ENCODE measurements around the gene KCNJ6.

GRCh38 chr21:37654596-37654995 lies 261.7 kb downstream of the KCNJ6 start:
- no peak for TF ChIP-seq GABPA (IDR thresholded peaks at IDR 0.05; ENCODE audit: low read depth)
- no peak for TF ChIP-seq CTCF (IDR thresholded peaks at IDR 0.05 in 2 of 3, conservative IDR thresholded peaks at IDR 0.05 in 1 of 3; ENCODE audit: control insufficient read depth in 2 of 3, extremely low read depth in 1 of 3, insufficient read depth in 1 of 3, low read depth in 3 of 3, low read length in 3 of 3)
- TF ChIP-seq BRCA1 (IDR thresholded peaks at IDR 0.05; ENCODE audit: low read depth, low read length) = no peak
- TF ChIP-seq REST (IDR thresholded peaks at IDR 0.05; ENCODE audit: low read depth, low read length) = no peak

All from GM12878 (cell line).